Trophoblast cell (in vitro differentiated cells and primary cell): Measurements from ENCODE around the gene HTT-AS.
A peak's percentile ranks its signal among the peaks of the same experiment; 100 is the strongest.

Source experiments
- DNase-seq, 2 donors: peaks; one replicate each; pipeline ENCODE4 v3.0.0-alpha.2; 2016
- H2AFZ ChIP-seq: 2 replicates; pipeline ENCODE4 v1.6.1; 2013; ENCODE audit warnings: low read length, moderate library complexity, mild to moderate bottlenecking; ENCODE audit not compliant: insufficient read depth, poor library complexity
- H2AK5ac ChIP-seq: 2 replicates; pipeline ENCODE4 v1.6.1; 2013; ENCODE audit warnings: mild to moderate bottlenecking, low read length
- H2BK120ac ChIP-seq: 2 replicates; pipeline ENCODE4 v1.6.1; 2013; ENCODE audit warnings: low read length, mild to moderate bottlenecking, moderate library complexity; ENCODE audit not compliant: insufficient read depth, poor library complexity
- H2BK12ac ChIP-seq: 2 replicates; pipeline ENCODE4 v1.6.1; 2013; ENCODE audit warnings: mild to moderate bottlenecking, low read length, moderate library complexity
- H2BK5ac ChIP-seq: 2 replicates; pipeline ENCODE4 v1.6.1; 2013; ENCODE audit warnings: low read length, low read depth, moderate library complexity, mild to moderate bottlenecking; ENCODE audit not compliant: poor library complexity
- H3K14ac ChIP-seq: 2 replicates; pipeline ENCODE4 v1.6.1; 2013; ENCODE audit warnings: mild to moderate bottlenecking, low read length
- H3K18ac ChIP-seq: 2 replicates; pipeline ENCODE4 v1.6.1; 2013; ENCODE audit warnings: mild to moderate bottlenecking, low read length
- H3K23ac ChIP-seq: 2 replicates; pipeline ENCODE4 v1.6.1; 2013; ENCODE audit warnings: low read length
- H3K27ac ChIP-seq: 2 replicates; pipeline ENCODE4 v1.5.1; 2013; ENCODE audit warnings: low read depth, mild to moderate bottlenecking, inconsistent platforms, low read length, moderate library complexity
- H3K27me3 ChIP-seq: 2 replicates; pipeline ENCODE4 v1.6.1; 2013; ENCODE audit warnings: inconsistent platforms, mild to moderate bottlenecking, low read length, moderate library complexity; ENCODE audit not compliant: insufficient read depth
- H3K36me3 ChIP-seq, 2 experiments: 1 replicate in 1 of 2; 2 replicates in 1 of 2; pipeline ENCODE4 v1.6.1; 2013; ENCODE audit warnings: low read length in 2 of 2, mild to moderate bottlenecking in 2 of 2, moderate library complexity in 1 of 2; ENCODE audit not compliant: insufficient read depth in 2 of 2, control insufficient read depth in 1 of 2
- H3K4ac ChIP-seq: 2 replicates; pipeline ENCODE4 v1.6.1; 2013; ENCODE audit warnings: low read depth, mild to moderate bottlenecking, low read length, moderate library complexity
- H3K4me1 ChIP-seq, 2 experiments: 1 replicate in 1 of 2; 2 replicates in 1 of 2; pipeline ENCODE4 v1.6.1; 2013; ENCODE audit warnings: low read length in 2 of 2, mild to moderate bottlenecking in 2 of 2, moderate library complexity in 1 of 2; ENCODE audit not compliant: insufficient read depth in 2 of 2, control insufficient read depth in 1 of 2
- H3K4me2 ChIP-seq: 2 replicates; pipeline ENCODE4 v1.6.1; 2013; ENCODE audit warnings: inconsistent platforms, mild to moderate bottlenecking, low read length, moderate library complexity
- H3K4me3 ChIP-seq: 2 replicates; pipeline ENCODE4 v1.5.1; 2013; ENCODE audit warnings: mild to moderate bottlenecking, low read depth, low read length, inconsistent platforms
- H3K79me1 ChIP-seq: one replicate; pipeline ENCODE4 v1.6.1; 2013; ENCODE audit warnings: low read length
- H3K79me2 ChIP-seq: 2 replicates; pipeline ENCODE4 v1.6.1; 2013; ENCODE audit warnings: low read length, mild to moderate bottlenecking; ENCODE audit not compliant: control insufficient read depth, insufficient read depth, poor library complexity
- H3K9ac ChIP-seq: 2 replicates; pipeline ENCODE4 v1.6.1; 2013; ENCODE audit warnings: mild to moderate bottlenecking, low read length
- H3K9me3 ChIP-seq: 2 replicates; pipeline ENCODE4 v1.6.1; 2013; ENCODE audit warnings: low read depth, mild to moderate bottlenecking, control low read depth, inconsistent platforms, low read length; ENCODE audit not compliant: insufficient read depth
- H4K12ac ChIP-seq: 2 replicates; pipeline ENCODE4 v1.6.1; 2013; ENCODE audit warnings: low read depth, mild to moderate bottlenecking, low read length, moderate library complexity
- H4K8ac ChIP-seq: 2 replicates; pipeline ENCODE4 v1.6.1; 2013; ENCODE audit warnings: low read depth, mild to moderate bottlenecking, low read length, moderate library complexity
- H4K91ac ChIP-seq: one replicate; pipeline ENCODE4 v1.6.1; 2013; ENCODE audit warnings: low read depth, mild to moderate bottlenecking, low read length, moderate library complexity
- WGBS: extraction: QIAGEN DNeasy Blood & Tissue Kit; methylation state at CpG from one replicate; pipeline ENCODE4 v1.1.7; 2013; ENCODE audit warnings: missing lambda C conversion rate; ENCODE audit not compliant: insufficient read length, insufficient coverage; ENCODE audit errors: extremely low coverage; 5-methylcytosine and 5-hydroxymethylcytosine counted together

The HTT-AS gene

DNA sequence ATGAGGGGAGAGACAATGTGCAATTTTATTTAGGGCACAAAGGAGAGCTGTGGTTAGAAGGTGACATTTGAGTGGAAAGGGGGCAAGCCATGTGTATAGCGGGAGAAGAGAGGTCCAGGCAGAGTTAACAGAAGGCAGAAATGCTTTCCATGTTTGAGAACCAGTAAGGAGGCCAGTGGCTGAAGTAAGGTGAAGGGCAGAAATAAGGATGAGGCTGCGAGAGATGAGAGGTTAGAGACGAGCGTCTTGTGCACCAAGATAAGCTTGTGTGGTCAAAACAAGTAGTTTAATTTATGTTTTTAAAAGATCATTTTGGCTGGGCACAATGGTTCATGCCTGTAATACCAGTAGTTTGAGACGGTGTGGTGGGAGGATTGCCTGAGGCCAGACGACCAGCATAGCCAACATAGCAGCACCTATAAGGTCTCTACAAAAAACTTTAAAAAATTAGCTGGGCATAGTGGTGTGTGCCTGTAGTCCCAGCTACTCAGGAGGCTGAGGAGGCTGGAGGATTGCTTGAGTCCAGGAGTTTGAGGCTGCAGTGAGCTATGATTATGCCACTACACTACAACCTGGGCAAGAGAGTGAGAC lies 8.7 kb upstream of the HTT-AS start:
- peak; percentile 74 to 86 for DNase-seq
- no peak overlapping the region for H3K27ac ChIP-seq
- peaks cover 2% of the 10 kb centered on the region in 2 experiments for H3K36me3 ChIP-seq
- no peak overlapping the region for H2BK12ac ChIP-seq
- no peak overlapping the region for H2BK120ac ChIP-seq
- H3K4me3 ChIP-seq: no peak overlapping the region
- H3K23ac ChIP-seq: no peak overlapping the region
- no peak overlapping the region for H3K9ac ChIP-seq
- no peak overlapping the region for H2AFZ ChIP-seq
- H3K79me2 ChIP-seq: peaks cover 2% of the 10 kb centered on the region
- no peak overlapping the region for H4K12ac ChIP-seq
- H3K18ac ChIP-seq: no peak overlapping the region
- H3K14ac ChIP-seq: no peak overlapping the region
- no peaks in the 10 kb centered on the region for H3K9me3 ChIP-seq
- peak overlapping the region; percentile 50 for H3K4ac ChIP-seq
- H2BK5ac ChIP-seq: no peak overlapping the region
- H2AK5ac ChIP-seq: no peak overlapping the region
- WGBS: no CpG with 5 or more reads among the region's 6 CpGs
- H3K4me1 ChIP-seq: peaks cover 6 to 10% of the 10 kb centered on the region in 2 experiments
- no peak overlapping the region for H3K4me2 ChIP-seq
- no peaks in the 10 kb centered on the region for H3K79me1 ChIP-seq
- no peak overlapping the region for H4K91ac ChIP-seq
- H4K8ac ChIP-seq: no peak overlapping the region
- H3K27me3 ChIP-seq: no peaks in the 10 kb centered on the region

DNA sequence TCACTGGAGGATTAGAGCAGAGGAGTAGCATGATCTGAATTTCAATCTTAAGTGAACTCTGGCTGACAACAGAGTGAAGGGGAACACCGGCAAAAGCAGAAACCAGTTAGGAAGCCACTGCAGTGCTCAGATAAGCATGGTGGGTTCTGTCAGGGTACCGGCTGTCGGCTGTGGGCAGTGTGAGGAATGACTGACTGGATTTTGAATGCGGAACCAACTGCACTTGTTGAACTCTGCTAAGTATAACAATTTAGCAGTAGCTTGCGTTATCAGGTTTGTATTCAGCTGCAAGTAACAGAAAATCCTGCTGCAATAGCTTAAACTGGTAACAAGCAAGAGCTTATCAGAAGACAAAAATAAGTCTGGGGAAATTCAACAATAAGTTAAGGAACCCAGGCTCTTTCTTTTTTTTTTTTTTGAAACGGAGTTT lies 5.4 kb upstream of the HTT-AS start:
- DNase-seq: no peak
- no CpG with 5 or more reads among the region's 6 CpGs for WGBS
- H3K79me2 ChIP-seq: peaks cover 8% of the 10 kb centered on the region
- no peak overlapping the region for H2BK12ac ChIP-seq
- H3K9ac ChIP-seq: no peak overlapping the region
- no peak overlapping the region for H3K4me3 ChIP-seq
- H2AK5ac ChIP-seq: no peak overlapping the region
- peaks cover under 1% of the 10 kb centered on the region for H3K79me1 ChIP-seq
- H3K4ac ChIP-seq: peak overlapping the region; percentile 77
- H3K4me2 ChIP-seq: no peak overlapping the region
- H4K91ac ChIP-seq: no peak overlapping the region
- no peaks in the 10 kb centered on the region for H3K9me3 ChIP-seq
- no peak overlapping the region for H4K12ac ChIP-seq
- H4K8ac ChIP-seq: no peak overlapping the region
- no peaks in the 10 kb centered on the region for H3K27me3 ChIP-seq
- H3K4me1 ChIP-seq: peaks cover 10% of the 10 kb centered on the region in 2 experiments
- H3K23ac ChIP-seq: no peak overlapping the region
- peaks cover 0 to 2% of the 10 kb centered on the region in 2 experiments for H3K36me3 ChIP-seq
- H3K14ac ChIP-seq: no peak overlapping the region
- no peak overlapping the region for H3K27ac ChIP-seq
- H3K18ac ChIP-seq: no peak overlapping the region
- no peak overlapping the region for H2BK5ac ChIP-seq
- H2BK120ac ChIP-seq: no peak overlapping the region
- H2AFZ ChIP-seq: no peak overlapping the region

DNA sequence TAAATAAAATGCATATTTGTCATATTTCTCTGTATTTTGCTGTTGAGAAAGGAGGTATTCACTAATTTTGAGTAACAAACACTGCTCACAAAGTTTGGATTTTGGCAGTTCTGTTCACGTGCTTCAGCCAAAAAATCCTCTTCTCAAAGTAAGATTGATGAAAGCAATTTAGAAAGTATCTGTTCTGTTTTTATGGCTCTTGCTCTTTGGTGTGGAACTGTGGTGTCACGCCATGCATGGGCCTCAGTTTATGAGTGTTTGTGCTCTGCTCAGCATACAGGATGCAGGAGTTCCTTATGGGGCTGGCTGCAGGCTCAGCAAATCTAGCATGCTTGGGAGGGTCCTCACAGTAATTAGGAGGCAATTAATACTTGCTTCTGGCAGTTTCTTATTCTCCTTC lies 3.5 kb upstream of the HTT-AS start:
- H3K9ac ChIP-seq: no peak overlapping the region
- WGBS: no CpG with 5 or more reads among the region's 2 CpGs
- no peak for DNase-seq
- H3K4ac ChIP-seq: peak overlapping the region; percentile 90
- no peak overlapping the region for H2AFZ ChIP-seq
- H3K79me2 ChIP-seq: peaks cover 8% of the 10 kb centered on the region
- no peak overlapping the region for H2AK5ac ChIP-seq
- no peak overlapping the region for H2BK120ac ChIP-seq
- peaks cover 7% of the 10 kb centered on the region for H3K79me1 ChIP-seq
- no peak overlapping the region for H2BK5ac ChIP-seq
- no peak overlapping the region for H4K91ac ChIP-seq
- no peak overlapping the region for H3K18ac ChIP-seq
- no peaks in the 10 kb centered on the region for H3K9me3 ChIP-seq
- no peak overlapping the region for H3K27ac ChIP-seq
- no peak overlapping the region for H2BK12ac ChIP-seq
- no peak overlapping the region for H4K8ac ChIP-seq
- peaks cover 0 to 2% of the 10 kb centered on the region in 2 experiments for H3K36me3 ChIP-seq
- no peaks in the 10 kb centered on the region for H3K27me3 ChIP-seq
- H3K4me2 ChIP-seq: no peak overlapping the region
- H3K23ac ChIP-seq: no peak overlapping the region
- peaks cover 11 to 13% of the 10 kb centered on the region in 2 experiments for H3K4me1 ChIP-seq
- H3K4me3 ChIP-seq: no peak overlapping the region
- H4K12ac ChIP-seq: no peak overlapping the region
- no peak overlapping the region for H3K14ac ChIP-seq

DNA sequence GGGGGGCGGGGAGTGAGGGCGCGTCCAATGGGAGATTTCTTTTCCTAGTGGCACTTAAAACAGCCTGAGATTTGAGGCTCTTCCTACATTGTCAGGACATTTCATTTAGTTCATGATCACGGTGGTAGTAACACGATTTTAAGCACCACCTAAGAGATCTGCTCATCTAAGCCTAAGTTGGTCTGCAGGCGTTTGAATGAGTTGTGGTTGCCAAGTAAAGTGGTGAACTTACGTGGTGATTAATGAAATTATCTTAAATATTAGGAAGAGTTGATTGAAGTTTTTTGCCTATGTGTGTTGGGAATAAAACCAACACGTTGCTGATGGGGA lies 1.3 kb upstream of the HTT-AS start:
- Histone ChIP-seq H3K18ac (no peak overlapping the region), H3K36me3 (peaks cover 0 to 2% of the 10 kb centered on the region in 2 experiments), H3K4me2 (peak overlapping the region; percentile 70), H2BK120ac (no peak overlapping the region), H3K27ac (no peak overlapping the region), H4K12ac (no peak overlapping the region), H3K4me1 (peaks cover 8 to 9% of the 10 kb centered on the region in 2 experiments), H3K4ac (peak overlapping the region; percentile 29), H2BK5ac (no peak overlapping the region), H3K79me2 (peaks cover 8% of the 10 kb centered on the region), H2AFZ (no peak overlapping the region), H3K79me1 (peaks cover 7% of the 10 kb centered on the region), H4K91ac (no peak overlapping the region), H3K27me3 (no peaks in the 10 kb centered on the region), H2AK5ac (no peak overlapping the region), H3K9ac (peak overlapping the region; percentile 59), H3K23ac (no peak overlapping the region), H3K4me3 (peak overlapping the region; percentile 10), H3K9me3 (peaks cover 2% of the 10 kb centered on the region), H3K14ac (no peak overlapping the region), H2BK12ac (no peak overlapping the region), H4K8ac (no peak overlapping the region)
- no peak for DNase-seq
- 100% methylated on average over 1 of the region's 8 CpGs for WGBS
